GM12875 (cell line): Measurements from ENCODE around the gene TAF1.

ENCODE experiments used
- H3K4me3 ChIP-seq: one replicate; pipeline ENCODE4 v1.5.1; 2011; ENCODE audit warnings: low read depth, low read length, control low read depth
- TF ChIP-seq, protein P1 (sequence below): IDR thresholded peaks from 2 replicates; pipeline ENCODE4 v1.5.1; 2011; ENCODE audit warnings: low read depth, mild to moderate bottlenecking, control low read depth, inconsistent platforms, low read length, moderate library complexity, borderline replicate concordance; ENCODE audit not compliant: insufficient read depth

The TAF1 gene

DNA sequence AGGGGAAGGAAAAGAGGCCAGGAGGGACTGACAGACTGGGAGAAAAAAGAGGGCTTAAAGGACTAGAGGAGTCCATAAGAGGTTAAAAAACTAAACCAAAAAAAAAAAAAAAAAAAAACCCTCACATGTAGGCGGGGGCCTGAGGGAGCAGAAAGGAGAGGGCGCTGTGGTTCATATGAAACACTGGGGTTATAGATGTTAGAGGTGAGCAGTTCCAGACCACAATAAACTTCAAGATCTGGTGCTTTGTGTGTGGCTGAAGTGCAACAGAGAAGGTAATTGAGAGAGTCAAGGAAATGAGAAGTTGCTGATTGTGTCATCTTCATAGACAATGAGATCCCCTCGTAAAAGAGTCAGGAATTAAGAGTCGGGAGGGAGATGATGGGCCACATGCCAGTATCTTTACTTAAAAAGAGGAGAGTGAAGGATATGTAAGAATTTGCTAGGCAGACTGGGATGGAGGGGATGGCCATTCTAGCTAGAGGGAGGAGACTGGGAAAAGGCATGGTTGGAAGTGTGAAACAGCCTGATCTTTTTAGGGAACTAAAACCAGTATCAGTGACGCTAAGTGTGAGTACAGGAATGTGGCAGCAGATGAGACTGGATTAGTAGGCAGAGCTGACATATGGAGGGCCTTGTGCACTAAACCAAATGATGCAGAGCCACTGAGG lies 148.3 kb downstream of the TAF1 start:
- H3K4me3 ChIP-seq = no peak overlapping the region
- TF ChIP-seq, protein P1, sequence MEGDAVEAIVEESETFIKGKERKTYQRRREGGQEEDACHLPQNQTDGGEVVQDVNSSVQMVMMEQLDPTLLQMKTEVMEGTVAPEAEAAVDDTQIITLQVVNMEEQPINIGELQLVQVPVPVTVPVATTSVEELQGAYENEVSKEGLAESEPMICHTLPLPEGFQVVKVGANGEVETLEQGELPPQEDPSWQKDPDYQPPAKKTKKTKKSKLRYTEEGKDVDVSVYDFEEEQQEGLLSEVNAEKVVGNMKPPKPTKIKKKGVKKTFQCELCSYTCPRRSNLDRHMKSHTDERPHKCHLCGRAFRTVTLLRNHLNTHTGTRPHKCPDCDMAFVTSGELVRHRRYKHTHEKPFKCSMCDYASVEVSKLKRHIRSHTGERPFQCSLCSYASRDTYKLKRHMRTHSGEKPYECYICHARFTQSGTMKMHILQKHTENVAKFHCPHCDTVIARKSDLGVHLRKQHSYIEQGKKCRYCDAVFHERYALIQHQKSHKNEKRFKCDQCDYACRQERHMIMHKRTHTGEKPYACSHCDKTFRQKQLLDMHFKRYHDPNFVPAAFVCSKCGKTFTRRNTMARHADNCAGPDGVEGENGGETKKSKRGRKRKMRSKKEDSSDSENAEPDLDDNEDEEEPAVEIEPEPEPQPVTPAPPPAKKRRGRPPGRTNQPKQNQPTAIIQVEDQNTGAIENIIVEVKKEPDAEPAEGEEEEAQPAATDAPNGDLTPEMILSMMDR = no peak

DNA sequence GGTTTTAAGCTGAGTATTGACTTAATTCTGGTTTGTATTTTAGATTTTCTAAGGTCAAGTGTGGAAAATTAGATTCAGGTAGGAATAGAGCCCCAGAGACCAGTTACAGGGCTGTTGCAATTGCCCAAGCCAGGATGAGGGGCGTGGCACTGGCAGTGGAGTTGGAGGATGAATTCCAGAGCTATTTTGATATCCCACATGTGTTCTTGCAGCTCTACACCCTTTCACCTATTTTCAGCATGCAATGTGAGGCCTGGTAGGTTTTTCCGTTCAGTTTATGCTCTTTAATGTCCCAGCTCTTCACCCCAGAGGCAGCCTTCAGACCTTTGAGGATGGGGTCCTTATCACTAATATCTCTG lies 148.9 kb downstream of the TAF1 start:
- TF ChIP-seq, protein P1 = no peak
- H3K4me3 ChIP-seq = no peak overlapping the region
